Endothelial cell of umbilical vein (primary cell): Measurements from ENCODE around the gene ZCCHC4. TPM values are rescaled to one million over a fixed set of nuclear protein-coding genes. Genes with fewer than 3 reads are reported as not detected.

Experiments
- BruUV-seq: library from RNA; stranded (reverse); fragments of 400-500 nt; replicated peaks from 2 replicates; lab custom pipeline; 2021; lab: Mats Ljungman, UMichigan
- CTCF ChIA-PET: fragments of 300-600, 350-600 bp; sonication (Branson Sonifier 250); formaldehyde crosslinking; loops from one replicate; lab custom pipeline; 2021; ENCODE audit warnings: antibody characterized with exemption, inconsistent platforms; lab: Charles Lee
- POLR2A ChIA-PET: fragments of 300-600, 350-600 bp; sonication (Branson Sonifier 250); formaldehyde crosslinking; loops from one replicate; lab custom pipeline; 2021; ENCODE audit warnings: antibody characterized with exemption, inconsistent platforms; lab: Charles Lee
- DNase-seq: peaks from one replicate; pipeline ENCODE4 v3.0.0-alpha.2; 2011; ENCODE audit warnings: low read depth, low spot score
- FAIRE-seq: peaks from 2 replicates; lab custom pipeline; 2011; peaks lifted over from hg19 to GRCh38; lab: Jason Lieb, UNC
- H2AFZ ChIP-seq: 2 replicates; pipeline ENCODE4 v1.6.0; 2012; ENCODE audit warnings: low read depth, low read length, control low read depth, inconsistent platforms
- H3K27ac ChIP-seq: 2 replicates; pipeline ENCODE4 v1.5.1; 2011; ENCODE audit warnings: low read depth, mild to moderate bottlenecking, control low read depth, low read length, moderate library complexity; ENCODE audit not compliant: insufficient read depth
- H3K27me3 ChIP-seq, 2 experiments: 2 replicates each; pipeline versions ENCODE4 v1.6.0 to v1.6.1; 2011; ENCODE audit warnings: low read length in 2 of 2, mixed read lengths in 1 of 2; ENCODE audit not compliant: control insufficient read depth in 2 of 2, insufficient read depth in 2 of 2
- H3K36me3 ChIP-seq, 2 experiments: 2 replicates in 1 of 2; 3 replicates in 1 of 2; pipeline ENCODE4 v1.5.1; 2011; ENCODE audit warnings: low read length in 2 of 2, mild to moderate bottlenecking in 1 of 2, moderate library complexity in 1 of 2; ENCODE audit not compliant: control insufficient read depth in 2 of 2, insufficient read depth in 2 of 2; ENCODE audit errors: extremely low read depth in 1 of 2
- H3K4me1 ChIP-seq: 3 replicates; pipeline ENCODE4 v1.5.1; 2011; ENCODE audit warnings: mild to moderate bottlenecking, low read length; ENCODE audit not compliant: control insufficient read depth, insufficient read depth; ENCODE audit errors: extremely low read depth
- H3K4me2 ChIP-seq: 2 replicates; pipeline ENCODE4 v1.6.1; 2011; ENCODE audit warnings: low read length, control low read depth, mixed read lengths; ENCODE audit not compliant: insufficient read depth
- H3K4me3 ChIP-seq, 3 experiments: fragments of 200-600 bp in 1 of 3; sonication (generic), shearing (Covaris generic) in 1 of 3; replicated peaks in 1 of 3; 2 replicates each; pipeline ENCODE4 v1.5.1; 2011 to 2016; ENCODE audit warnings: control low read depth in 3 of 3, low read length in 3 of 3, mild to moderate bottlenecking in 2 of 3, inconsistent platforms in 1 of 3, low read depth in 1 of 3, moderate library complexity in 1 of 3; ENCODE audit not compliant: insufficient read depth in 1 of 3
- H3K79me2 ChIP-seq: 2 replicates; pipeline ENCODE4 v1.6.0; 2012; ENCODE audit warnings: low read length, inconsistent platforms; ENCODE audit not compliant: control insufficient read depth, insufficient read depth
- H3K9ac ChIP-seq: replicated peaks from 2 replicates; pipeline ENCODE3; 2011; ENCODE audit warnings: low read length, control low read depth; ENCODE audit not compliant: insufficient read depth; ENCODE audit errors: extremely low read depth
- H3K9me1 ChIP-seq: replicated peaks from 3 replicates; pipeline ENCODE4 v1.6.0; 2011; ENCODE audit warnings: mild to moderate bottlenecking, low read length; ENCODE audit not compliant: control insufficient read depth, insufficient read depth; ENCODE audit errors: extremely low read depth
- H3K9me3 ChIP-seq: replicated peaks from 2 replicates; pipeline ENCODE4 v1.5.1; 2012; ENCODE audit warnings: low read length, inconsistent platforms; ENCODE audit not compliant: control insufficient read depth, insufficient read depth
- H4K20me1 ChIP-seq: replicated peaks from 2 replicates; pipeline ENCODE3; 2011; ENCODE audit warnings: mild to moderate bottlenecking, low read length; ENCODE audit not compliant: control insufficient read depth, insufficient read depth; ENCODE audit errors: extremely low read depth
- CTCF ChIP-seq, 2 donors: IDR thresholded peaks; 1 replicate in 1 of 2; 2 replicates in 1 of 2; pipeline ENCODE4 v1.5.1; 2011; ENCODE audit warnings: low read length in 2 of 2, mild to moderate bottlenecking in 2 of 2, moderate library complexity in 2 of 2, control low read depth in 1 of 2, inconsistent platforms in 1 of 2, low read depth in 1 of 2; ENCODE audit not compliant: insufficient read depth in 1 of 2; ENCODE audit errors: extremely low read depth in 1 of 2
- EZH2 ChIP-seq: IDR thresholded peaks from 2 replicates; pipeline ENCODE4 v1.6.1; 2012; ENCODE audit warnings: borderline replicate concordance, low read depth, mild to moderate bottlenecking, moderate library complexity, low read length, inconsistent platforms; ENCODE audit not compliant: severe bottlenecking
- FOS ChIP-seq: IDR thresholded peaks from 2 replicates; pipeline ENCODE4 v1.6.1; 2011; ENCODE audit warnings: mild to moderate bottlenecking, low read length, moderate library complexity, borderline replicate concordance; ENCODE audit not compliant: insufficient read depth
- GATA2 ChIP-seq: IDR thresholded peaks from 2 replicates; pipeline ENCODE4 v1.7.0; 2011; ENCODE audit warnings: low read depth, mild to moderate bottlenecking, moderate library complexity, mixed read lengths, low read length; ENCODE audit not compliant: insufficient read length, insufficient read depth
- JUN ChIP-seq: IDR thresholded peaks from 2 replicates; pipeline ENCODE4 v1.6.1; 2011; ENCODE audit warnings: borderline replicate concordance, low read depth; ENCODE audit not compliant: insufficient read length, insufficient read depth
- MAX ChIP-seq: IDR thresholded peaks from 2 replicates; pipeline ENCODE4 v1.6.1; 2011; ENCODE audit not compliant: insufficient read depth, insufficient read length
- MYC ChIP-seq: IDR thresholded peaks from one replicate; pipeline ENCODE4 v1.6.1; 2011; ENCODE audit warnings: mild to moderate bottlenecking, low read depth, low read length
- POLR2A ChIP-seq: IDR thresholded peaks from 2 replicates; pipeline ENCODE4 v1.6.1; 2012; ENCODE audit warnings: low read depth, mild to moderate bottlenecking, control low read depth, low read length
- POLR2AphosphoS5 ChIP-seq: IDR thresholded peaks from 2 replicates; pipeline ENCODE4 v1.6.1; 2012; ENCODE audit warnings: low read depth, mild to moderate bottlenecking, control low read depth, low read length, moderate library complexity; ENCODE audit not compliant: insufficient read depth
- dilution Hi-C: fragments of 300-500 bp; cut with MboI; formaldehyde crosslinking; loops from one replicate; pipeline ENCODE4 v1.15.0; 2019; ENCODE audit warnings: low sequenced_read_pairs; ENCODE audit not compliant: extremely low pct_ligation_motif_present
- intact Hi-C: fragments of 100-400 bp; cut with micrococcal nuclease; formaldehyde crosslinking; loops from one replicate; pipeline ENCODE4 v1.10.0; 2022
- polyA plus RNA-seq, 4 experiments: library from polyadenylated mRNA; depleted of rRNA in 3 of 4; stranded (reverse) in 3 of 4; unstranded in 1 of 4; fragments of >200 nt; gene quantifications; 2 replicates each; pipeline versions ENCODE4 v1.2.1 to v1.2.3, GENCODE V29; 2011 to 2012; ENCODE audit warnings: missing spikeins in 1 of 4
- total RNA-seq: library from RNA; stranded (reverse); gene quantifications from 2 replicates; pipeline ENCODE4 v1.2.3, GENCODE V29; 2021

Gene ZCCHC4
- total and polyA plus RNA-seq, 2 donors (not counting 3 experiments of a cell fraction or from before 2014, with no cell fraction given), result 6.6 to 10.9 TPM

- no peaks in the 10 kb centered on the region for H3K9me1 ChIP-seq
- BruUV-seq, result no TSS peak
- no peak overlapping the region for H3K4me3 ChIP-seq
- no peak for FAIRE-seq
- TF ChIP-seq MYC (no peak), POLR2AphosphoS5 (no peak)
- no peak overlapping the region for H3K27ac ChIP-seq
- H3K36me3 ChIP-seq, result no peaks in the 10 kb centered on the region
- intact Hi-C loops, result no loop called here
- H3K9ac ChIP-seq, result no peak overlapping the region
- H3K4me2 ChIP-seq, result no peak overlapping the region
- peaks cover 3% of the 10 kb centered on the region for H3K79me2 ChIP-seq
- no peaks in the 10 kb centered on the region for H3K9me3 ChIP-seq
- peaks cover 0 to 4% of the 10 kb centered on the region in 2 experiments for H3K27me3 ChIP-seq
- peaks cover 5% of the 10 kb centered on the region for H3K4me1 ChIP-seq
- ChIA-PET POLR2A (no interaction called here), CTCF (interaction anchor here (1.8 to 3.6 kb wide), 2 partner anchors 15 to 56 kb away, joined by 5 to 69 read pairs; no protein-coding TSS in a partner anchor)
- H4K20me1 ChIP-seq, result no peaks in the 10 kb centered on the region
- dilution Hi-C loops, result no loop called here
- no peak overlapping the region for H2AFZ ChIP-seq
- DNase-seq, result no peak
These were observed 1.8 kb upstream of the ZCCHC4 start for GRCh38 chr4:25310803-25311166.

GRCh38 chr4:25313201-25313895, 774 bp downstream of the ZCCHC4 start:
- peak overlapping the region; percentile 34 for H3K27ac ChIP-seq
- H3K36me3 ChIP-seq, result no peaks in the 10 kb centered on the region
- BruUV-seq, result no TSS peak
- H4K20me1 ChIP-seq, result no peaks in the 10 kb centered on the region
- H3K9me1 ChIP-seq, result no peaks in the 10 kb centered on the region
- H3K4me3 ChIP-seq, result peak overlapping the region; percentile 63 to 92 (median 87)
- H3K4me1 ChIP-seq, result peaks cover 5% of the 10 kb centered on the region
- intact Hi-C loops (loop anchor here (2.0 kb wide), 1 partner anchor 55 kb away; no protein-coding TSS in a partner anchor), dilution Hi-C loops (no loop called here)
- TF ChIP-seq MAX (no peak), FOS (no peak), MYC (no peak), GATA2 (no peak), JUN (no peak), POLR2A (no peak), CTCF (IDR thresholded peaks at IDR 0.05; ENCODE audit: extremely low read depth in 1 of 2, insufficient read depth in 1 of 2, low read depth in 1 of 2, low read length in 2 of 2) (no peak), POLR2AphosphoS5 (no peak), EZH2 (no peak)
- POLR2A ChIA-PET, result no interaction called here
- H2AFZ ChIP-seq, result peak overlapping the region; percentile 47
- peak overlapping the region; percentile 70 for H3K9ac ChIP-seq
- no peak for DNase-seq
- no peaks in the 10 kb centered on the region for H3K27me3 ChIP-seq
- no peaks in the 10 kb centered on the region for H3K9me3 ChIP-seq
- H3K4me2 ChIP-seq, result peak overlapping the region; percentile 97
- no peak for FAIRE-seq
- CTCF ChIA-PET, result interaction anchor here (0.7 to 3.6 kb wide), 41 partner anchors 7 to 843 kb away, joined by 3 to 71 read pairs (median 5); partner anchors contain the start of genes ANAPC4, DHX15, PI4K2B and SMIM20
- peaks cover 3% of the 10 kb centered on the region for H3K79me2 ChIP-seq
